Transverse colon (tissue), 3 donors: ENCODE data around the gene CEP162.

Experiments used
- POLR2A ChIP-seq: fragments of 450-650 bp; IDR thresholded peaks from one replicate; pipeline ENCODE4 v1.6.1; 2016; ENCODE audit warnings: antibody characterized with exemption, mild to moderate bottlenecking, moderate library complexity
- POLR2AphosphoS5 ChIP-seq, 3 donors: sonication (generic); formaldehyde crosslinking; IDR thresholded peaks; one replicate each; pipeline ENCODE4 v1.6.1; 2016; ENCODE audit warnings: antibody characterized with exemption in 3 of 3

GRCh38 chr6:84242265-84242664, 14.8 kb upstream of the CEP162 start:
- TF ChIP-seq POLR2AphosphoS5 (IDR thresholded peaks at IDR 0.05) (no peak), POLR2A (no peak)
